ENCODE data around the gene CCT7. TPM values are rescaled to one million over a fixed set of nuclear protein-coding genes. Genes with fewer than 3 reads are reported as not detected.

Gene CCT7
- total and polyA plus RNA-seq, 4 experiments from 2014 or later, result 187 to 400 (median 213) TPM

DNA sequence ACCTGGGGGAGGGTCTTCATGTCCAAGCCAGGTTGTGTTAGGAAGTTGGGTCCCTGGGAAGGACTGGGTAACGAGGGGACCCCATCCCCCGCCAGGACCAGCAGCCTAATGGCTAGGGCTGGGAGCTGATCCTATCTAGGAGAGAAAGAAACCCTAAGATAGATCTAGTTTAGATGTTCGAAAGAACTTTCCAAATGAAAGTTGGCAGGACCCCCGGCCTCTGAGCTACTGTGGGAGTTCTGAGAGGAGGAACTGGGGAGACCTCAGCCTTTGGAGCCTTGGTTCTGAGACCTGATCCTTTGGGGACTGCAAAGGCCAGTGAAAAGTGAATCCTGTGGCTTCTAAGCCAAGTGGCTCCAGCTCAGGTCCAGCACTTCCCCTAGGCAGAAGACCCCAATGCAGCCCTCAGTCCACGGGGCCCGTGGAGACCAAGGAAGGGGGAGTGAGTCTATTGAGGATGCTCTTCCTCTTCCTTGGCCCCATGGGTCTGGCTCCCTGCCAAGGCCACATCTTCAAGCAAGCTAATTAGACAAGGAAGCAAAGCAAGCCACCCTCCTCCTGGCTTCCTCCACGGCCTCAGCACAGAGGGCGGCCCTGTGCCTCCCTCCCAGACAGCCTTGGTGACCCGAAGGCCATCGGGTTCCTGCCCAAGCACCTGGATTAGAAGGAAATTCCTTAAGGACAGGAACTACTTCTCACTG lies 23.5 kb downstream of the CCT7 start:
- no peaks in the 10 kb centered on the region for H3K9me3 ChIP-seq (ENCODE audit: control insufficient read depth in 1 of 2, low read length in 2 of 2)
- intact Hi-C loops (cut with micrococcal nuclease), result no loop called here
- Mint-ChIP-seq H3K9me3 (peaks cover 0 to 2% (median 0%) of the 10 kb centered on the region in 8 donors), H3K4me1 (peaks cover 1 to 21% (median 5%) of the 10 kb centered on the region in 4 donors), H3K27ac (peak overlapping the region in 4 of 7 donors; percentile 22 to 75 (median 62)), H3K27me3 (no peaks in the 10 kb centered on the region), H3K4me3 (no peak overlapping the region), H3K36me3 (peaks cover 13 to 20% of the 10 kb centered on the region in 2 donors)
- H3K4me3 ChIP-seq (ENCODE audit: low read length in 2 of 2), result no peak overlapping the region
- ChIA-PET POLR2A (ENCODE audit: partially characterized antibody) (interaction anchor here (1.0 to 1.8 kb wide), 3 partner anchors 10 to 128 kb away, joined by 3 to 8 read pairs (median 3); partner anchors contain the start of genes ALMS1 and CCT7), CTCF (ENCODE audit: partially characterized antibody) (interaction anchor here (1.1 to 3.6 kb wide), 2 partner anchors 19 to 32 kb away, joined by 3 to 13 read pairs; no protein-coding TSS in a partner anchor)
- peak in 3 of 5 donors; percentile 21 to 36 (median 24) for DNase-seq
- no peaks in the 10 kb centered on the region for H3K27me3 ChIP-seq (ENCODE audit: insufficient read depth, low read length)
- H3K4me1 ChIP-seq (ENCODE audit: insufficient read depth, low read length), result peaks cover 8% of the 10 kb centered on the region
- H3K36me3 ChIP-seq (ENCODE audit: insufficient read depth, low read length), result peaks cover 7% of the 10 kb centered on the region
- H3K27ac ChIP-seq (ENCODE audit: low read depth, low read length), result no peak overlapping the region

DNA sequence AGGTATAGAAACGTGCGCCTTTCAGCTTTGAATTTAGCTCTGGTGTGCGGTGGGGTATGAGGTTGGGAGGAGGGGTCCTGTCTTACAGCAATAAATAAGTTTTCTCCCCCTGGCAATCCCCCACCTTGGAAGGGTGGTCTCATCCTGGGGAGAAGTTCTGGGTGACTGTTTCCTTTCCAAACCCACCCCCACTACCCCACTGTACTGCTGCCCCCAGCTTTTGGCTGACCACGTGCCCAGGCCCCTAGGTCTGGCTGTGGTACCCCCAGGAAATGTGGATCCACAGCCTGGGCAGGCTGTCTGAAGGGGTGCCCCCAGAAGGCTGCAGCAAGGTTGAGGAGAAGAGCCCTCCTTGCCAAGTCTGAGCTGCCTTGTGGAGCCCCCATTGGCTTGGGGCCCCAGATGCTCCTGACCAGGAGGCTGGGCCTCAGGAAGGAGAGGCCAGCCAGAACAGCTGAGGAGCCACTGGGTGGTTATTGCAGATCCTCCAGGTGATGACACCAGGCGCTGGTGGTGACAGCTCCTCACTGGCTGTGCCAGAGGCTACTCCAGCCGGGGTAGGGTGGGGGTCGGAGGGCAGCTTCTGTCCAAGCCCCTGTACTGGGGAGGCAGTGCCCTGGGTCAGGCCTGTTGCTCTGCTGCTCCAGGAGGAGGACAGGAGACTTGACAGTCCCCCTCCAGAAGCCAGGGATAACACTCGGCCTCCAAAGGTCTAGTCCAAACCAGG lies 24.2 kb downstream of the CCT7 start:
- no peak overlapping the region for H3K4me3 Mint-ChIP-seq
- H3K4me1 Mint-ChIP-seq, result peaks cover 1 to 21% (median 5%) of the 10 kb centered on the region in 4 donors
- H3K4me1 ChIP-seq (ENCODE audit: insufficient read depth, low read length), result peaks cover 8% of the 10 kb centered on the region
- peak overlapping the region in 2 of 7 donors; percentile 22 to 57 for H3K27ac Mint-ChIP-seq
- H3K27ac ChIP-seq (ENCODE audit: low read depth, low read length), result no peak overlapping the region
- ChIA-PET CTCF (ENCODE audit: partially characterized antibody) (interaction anchor here (3.6 kb wide), 1 partner anchor 31 kb away, joined by 13 read pairs; no protein-coding TSS in a partner anchor), POLR2A (ENCODE audit: partially characterized antibody) (interaction anchor here (1.8 kb wide), 1 partner anchor 10 kb away, joined by 8 read pairs; no protein-coding TSS in a partner anchor)
- H3K9me3 ChIP-seq (ENCODE audit: control insufficient read depth in 1 of 2, low read length in 2 of 2), result no peaks in the 10 kb centered on the region
- H3K9me3 Mint-ChIP-seq, result peaks cover 0 to 2% (median 0%) of the 10 kb centered on the region in 8 donors
- H3K36me3 Mint-ChIP-seq, result peaks cover 6 to 15% of the 10 kb centered on the region in 2 donors
- intact Hi-C loops (cut with micrococcal nuclease), result no loop called here
- no peak overlapping the region for H3K4me3 ChIP-seq (ENCODE audit: low read length in 2 of 2)
- H3K27me3 ChIP-seq (ENCODE audit: insufficient read depth, low read length), result no peaks in the 10 kb centered on the region
- H3K36me3 ChIP-seq (ENCODE audit: insufficient read depth, low read length), result peaks cover 1% of the 10 kb centered on the region
- no peaks in the 10 kb centered on the region for H3K27me3 Mint-ChIP-seq
- no peak for DNase-seq

DNA sequence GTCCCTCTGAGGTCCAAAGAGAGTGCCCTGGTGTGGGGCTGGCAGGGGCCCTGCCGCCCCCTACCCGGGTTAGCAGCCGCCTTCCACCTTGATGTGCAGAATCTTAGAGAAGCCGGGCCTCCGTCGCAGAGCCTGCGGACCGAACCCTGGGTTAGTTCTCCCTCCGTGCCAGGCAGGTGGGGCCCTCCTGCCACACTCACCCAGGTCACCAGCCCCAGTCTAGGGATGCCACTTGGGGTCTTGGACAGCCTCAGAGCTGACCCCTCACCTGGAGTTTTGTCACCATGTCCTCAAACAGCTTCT lies 24.8 kb downstream of the CCT7 start:
- Mint-ChIP-seq H3K27ac (no peak overlapping the region), H3K36me3 (peaks cover 2 to 13% of the 10 kb centered on the region in 2 donors), H3K4me1 (peaks cover 1 to 21% (median 5%) of the 10 kb centered on the region in 4 donors), H3K9me3 (peaks cover 0 to 2% (median 0%) of the 10 kb centered on the region in 8 donors), H3K27me3 (no peaks in the 10 kb centered on the region), H3K4me3 (no peak overlapping the region)
- no peaks in the 10 kb centered on the region for H3K27me3 ChIP-seq (ENCODE audit: insufficient read depth, low read length)
- DNase-seq, result no peak
- ChIA-PET CTCF (ENCODE audit: partially characterized antibody) (interaction anchor here (3.6 kb wide), 1 partner anchor 30 kb away, joined by 13 read pairs; no protein-coding TSS in a partner anchor), POLR2A (ENCODE audit: partially characterized antibody) (interaction anchor here (1.8 kb wide), 1 partner anchor 9 kb away, joined by 8 read pairs; no protein-coding TSS in a partner anchor)
- H3K27ac ChIP-seq (ENCODE audit: low read depth, low read length), result no peak overlapping the region
- H3K36me3 ChIP-seq (ENCODE audit: insufficient read depth, low read length), result no peaks in the 10 kb centered on the region
- H3K4me3 ChIP-seq (ENCODE audit: low read length in 2 of 2), result no peak overlapping the region
- no peaks in the 10 kb centered on the region for H3K9me3 ChIP-seq (ENCODE audit: control insufficient read depth in 1 of 2, low read length in 2 of 2)
- H3K4me1 ChIP-seq (ENCODE audit: insufficient read depth, low read length), result peaks cover 8% of the 10 kb centered on the region
- intact Hi-C loops (cut with micrococcal nuclease), result no loop called here

DNA sequence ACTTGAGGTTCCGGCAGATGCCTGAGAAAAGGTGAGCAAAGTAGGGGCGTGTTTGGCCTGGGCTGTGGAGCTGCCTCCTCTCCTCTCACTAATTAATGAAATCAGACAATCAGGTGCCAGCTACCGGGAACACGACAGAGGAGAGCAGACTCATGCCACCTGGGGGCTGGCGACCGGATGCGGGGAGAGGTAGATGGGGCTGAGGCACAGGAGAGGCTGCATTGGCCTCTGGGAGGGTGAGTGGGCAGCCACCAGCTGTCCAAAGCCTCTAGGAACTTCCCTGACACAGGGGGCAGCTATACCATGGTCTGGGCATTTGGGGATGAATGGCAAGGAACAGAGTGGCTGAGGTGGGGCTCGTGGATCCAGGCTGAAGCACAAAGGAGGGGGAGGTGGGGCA lies 25.2 kb downstream of the CCT7 start:
- peaks cover 0 to 13% of the 10 kb centered on the region in 2 donors for H3K36me3 Mint-ChIP-seq
- no peaks in the 10 kb centered on the region for H3K36me3 ChIP-seq (ENCODE audit: insufficient read depth, low read length)
- H3K4me1 ChIP-seq (ENCODE audit: insufficient read depth, low read length), result peaks cover 8% of the 10 kb centered on the region
- intact Hi-C loops (cut with micrococcal nuclease), result no loop called here
- POLR2A ChIA-PET (ENCODE audit: partially characterized antibody), result no interaction called here
- no peak for DNase-seq
- CTCF ChIA-PET (ENCODE audit: partially characterized antibody), result interaction anchor here (3.6 kb wide), 1 partner anchor 30 kb away, joined by 13 read pairs; no protein-coding TSS in a partner anchor
- H3K4me3 Mint-ChIP-seq, result no peak overlapping the region
- H3K27ac Mint-ChIP-seq, result no peak overlapping the region
- no peaks in the 10 kb centered on the region for H3K27me3 ChIP-seq (ENCODE audit: insufficient read depth, low read length)
- H3K9me3 Mint-ChIP-seq, result peaks cover 0 to 2% (median 0%) of the 10 kb centered on the region in 8 donors
- H3K4me1 Mint-ChIP-seq, result peaks cover 1 to 21% (median 5%) of the 10 kb centered on the region in 4 donors
- H3K27ac ChIP-seq (ENCODE audit: low read depth, low read length), result no peak overlapping the region
- no peaks in the 10 kb centered on the region for H3K9me3 ChIP-seq (ENCODE audit: control insufficient read depth in 1 of 2, low read length in 2 of 2)
- no peaks in the 10 kb centered on the region for H3K27me3 Mint-ChIP-seq
- H3K4me3 ChIP-seq (ENCODE audit: low read length in 2 of 2), result no peak overlapping the region

DNA sequence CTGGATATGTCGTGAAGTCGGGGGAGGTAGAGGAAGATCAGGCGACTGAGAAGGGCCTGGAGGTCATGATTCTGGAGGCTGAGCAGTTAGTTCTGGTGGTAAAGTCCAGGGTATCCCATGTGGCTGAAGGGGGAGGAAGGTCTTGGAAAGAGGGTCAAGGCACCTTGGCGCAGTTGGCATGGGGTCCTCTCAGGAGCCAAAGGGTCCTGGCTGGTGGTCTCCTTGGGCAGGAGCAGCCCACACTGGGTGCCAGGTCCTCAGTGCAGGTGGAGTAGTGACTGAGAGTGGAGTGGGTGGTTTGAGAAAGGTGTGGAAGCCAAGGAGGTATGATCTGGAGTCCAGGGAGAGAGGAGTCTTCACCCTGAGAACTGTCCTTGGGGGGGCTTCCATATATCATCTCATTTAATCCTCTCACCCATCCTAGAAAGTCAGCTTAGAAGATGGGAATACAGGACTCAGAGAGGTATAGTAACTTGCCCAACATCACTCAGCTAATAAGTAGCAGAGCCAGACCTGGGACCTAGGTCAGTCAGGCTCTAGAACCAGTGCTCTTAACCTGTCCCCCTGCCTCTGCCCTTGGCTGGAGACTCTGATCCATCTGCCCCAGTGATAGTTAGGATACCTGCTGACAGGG lies 25.7 kb downstream of the CCT7 start:
- Mint-ChIP-seq H3K27ac (peak overlapping the region in 1 of 7 donors; percentile 17), H3K4me1 (peaks cover 1 to 21% (median 5%) of the 10 kb centered on the region in 4 donors), H3K27me3 (no peaks in the 10 kb centered on the region), H3K4me3 (no peak overlapping the region), H3K9me3 (peaks cover 0 to 2% (median 0%) of the 10 kb centered on the region in 8 donors), H3K36me3 (peaks cover 0 to 9% of the 10 kb centered on the region in 2 donors)
- Histone ChIP-seq H3K27me3 (ENCODE audit: insufficient read depth, low read length) (no peaks in the 10 kb centered on the region), H3K4me1 (ENCODE audit: insufficient read depth, low read length) (peaks cover 8% of the 10 kb centered on the region), H3K9me3 (ENCODE audit: control insufficient read depth in 1 of 2, low read length in 2 of 2) (no peaks in the 10 kb centered on the region), H3K4me3 (ENCODE audit: low read length in 2 of 2) (no peak overlapping the region), H3K27ac (ENCODE audit: low read depth, low read length) (no peak overlapping the region), H3K36me3 (ENCODE audit: insufficient read depth, low read length) (no peaks in the 10 kb centered on the region)
- no peak for DNase-seq
- ChIA-PET POLR2A (ENCODE audit: partially characterized antibody) (no interaction called here), CTCF (ENCODE audit: partially characterized antibody) (interaction anchor here (3.6 kb wide), 1 partner anchor 29 kb away, joined by 13 read pairs; no protein-coding TSS in a partner anchor)
- intact Hi-C loops (cut with micrococcal nuclease), result no loop called here

DNA sequence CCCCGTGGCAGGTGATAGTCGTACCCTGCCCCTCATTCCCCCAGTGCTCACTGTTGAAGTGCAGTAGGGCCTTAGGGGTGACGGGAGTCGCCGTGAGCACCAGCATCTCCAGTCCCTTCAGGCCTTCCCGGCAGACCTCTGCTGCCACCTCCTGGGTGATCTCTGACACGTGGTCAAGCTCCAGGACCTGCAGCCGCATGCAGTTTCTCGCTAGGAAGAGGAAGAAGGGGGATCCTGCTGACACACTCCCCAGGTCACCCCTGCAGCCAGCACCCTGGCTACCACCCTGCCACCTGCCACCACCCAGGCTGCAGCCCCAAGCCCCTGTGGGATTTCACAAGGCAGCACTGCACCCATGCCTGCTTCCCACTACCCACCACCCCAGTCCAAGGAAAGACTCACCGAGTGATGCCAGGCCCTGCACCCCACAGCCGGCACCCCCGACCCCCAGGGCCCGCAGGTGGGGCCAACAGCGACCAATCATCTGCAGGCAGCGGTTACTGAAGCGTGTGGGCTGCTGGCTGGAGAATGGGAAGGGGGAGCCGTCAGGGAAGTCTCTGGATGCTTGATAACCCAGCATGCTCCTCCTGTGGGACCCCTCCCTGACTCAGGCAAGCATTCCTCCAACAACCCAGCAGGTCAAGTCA lies 26.4 kb downstream of the CCT7 start:
- Histone ChIP-seq H3K27me3 (ENCODE audit: insufficient read depth, low read length) (no peaks in the 10 kb centered on the region), H3K4me3 (ENCODE audit: low read length in 2 of 2) (no peak overlapping the region), H3K27ac (ENCODE audit: low read depth, low read length) (no peak overlapping the region), H3K36me3 (ENCODE audit: insufficient read depth, low read length) (no peaks in the 10 kb centered on the region), H3K9me3 (ENCODE audit: control insufficient read depth in 1 of 2, low read length in 2 of 2) (no peaks in the 10 kb centered on the region), H3K4me1 (ENCODE audit: insufficient read depth, low read length) (peaks cover 8% of the 10 kb centered on the region)
- ChIA-PET CTCF (ENCODE audit: partially characterized antibody) (no interaction called here), POLR2A (ENCODE audit: partially characterized antibody) (no interaction called here)
- Mint-ChIP-seq H3K27me3 (no peaks in the 10 kb centered on the region), H3K9me3 (no peaks in the 10 kb centered on the region), H3K4me1 (peaks cover 1 to 21% (median 5%) of the 10 kb centered on the region in 4 donors), H3K36me3 (peaks cover 0 to 9% of the 10 kb centered on the region in 2 donors), H3K4me3 (no peak overlapping the region), H3K27ac (no peak overlapping the region)
- DNase-seq, result no peak
- intact Hi-C loops (cut with micrococcal nuclease), result no loop called here

All from CD4-positive, alpha-beta memory T cell (primary cell).